ENCODE measurements around the gene PCP2. TPM values are rescaled to one million over a fixed set of nuclear protein-coding genes. Genes with fewer than 3 reads are reported as not detected.
A peak's percentile ranks its signal among the peaks of the same experiment; 100 is the strongest.

The PCP2 gene
- total RNA-seq, 2 donors from 2014 or later: not detected

DNA sequence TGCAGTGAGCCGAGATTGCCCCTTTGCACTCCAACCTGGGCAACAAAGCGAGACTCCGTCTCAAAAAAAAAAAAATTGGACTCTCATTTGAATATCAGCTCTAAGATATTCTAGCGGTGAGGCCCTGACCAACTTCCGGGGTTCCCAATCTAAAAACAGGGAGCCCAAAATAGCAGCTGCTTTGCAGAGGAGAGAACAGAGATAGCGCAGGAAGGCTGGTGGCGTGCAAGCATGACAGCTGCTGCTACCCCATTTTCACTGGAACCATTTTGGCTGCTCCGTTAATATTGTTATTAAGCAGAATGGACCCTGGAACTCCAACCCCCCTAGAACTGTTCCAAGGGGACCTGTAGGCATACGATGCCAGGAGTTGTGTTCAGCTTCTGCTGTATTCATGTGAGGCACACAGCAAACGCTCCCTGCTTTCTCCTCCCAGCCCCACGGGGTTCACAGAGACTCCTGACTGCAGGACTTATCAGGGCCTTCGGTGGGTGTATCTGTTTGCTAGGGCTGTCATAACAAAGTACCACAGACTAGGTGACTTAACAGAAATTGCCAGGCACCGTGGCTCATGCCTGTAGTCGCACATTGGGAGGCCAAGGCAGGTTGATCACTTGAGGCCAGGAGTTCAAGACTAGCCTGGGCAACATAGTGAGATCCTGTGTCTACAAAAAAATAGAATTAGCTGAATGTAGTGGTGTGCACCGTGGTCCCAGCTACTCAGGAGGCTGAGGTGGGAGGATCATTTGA is 14.9 kb upstream of the PCP2 start:
- WGBS, 2 donors: 73 to 77% methylated on average over 15 of the region's 15 CpGs

DNA sequence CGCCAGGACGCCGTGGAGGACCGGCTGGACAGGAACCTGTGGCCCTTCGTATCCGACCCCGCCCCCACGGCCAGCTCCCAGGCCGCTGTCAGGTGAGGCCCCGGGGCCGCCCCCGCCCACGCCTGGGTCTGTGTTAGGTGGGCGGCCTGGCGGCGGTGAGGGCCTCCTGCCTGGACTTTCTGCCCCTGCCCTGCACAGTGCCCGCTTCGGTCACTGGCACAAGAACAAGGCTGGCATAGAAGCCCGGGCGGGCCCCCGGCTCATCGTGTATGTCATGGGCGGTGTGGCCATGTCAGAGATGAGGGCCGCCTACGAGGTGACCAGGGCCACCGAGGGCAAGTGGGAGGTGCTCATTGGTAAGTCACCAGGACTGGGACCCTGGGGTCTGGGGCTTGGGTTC is 13.6 kb upstream of the PCP2 start:
- ATAC-seq (no peak), DNase-seq (no peak)
- TF ChIP-seq, protein P1, sequence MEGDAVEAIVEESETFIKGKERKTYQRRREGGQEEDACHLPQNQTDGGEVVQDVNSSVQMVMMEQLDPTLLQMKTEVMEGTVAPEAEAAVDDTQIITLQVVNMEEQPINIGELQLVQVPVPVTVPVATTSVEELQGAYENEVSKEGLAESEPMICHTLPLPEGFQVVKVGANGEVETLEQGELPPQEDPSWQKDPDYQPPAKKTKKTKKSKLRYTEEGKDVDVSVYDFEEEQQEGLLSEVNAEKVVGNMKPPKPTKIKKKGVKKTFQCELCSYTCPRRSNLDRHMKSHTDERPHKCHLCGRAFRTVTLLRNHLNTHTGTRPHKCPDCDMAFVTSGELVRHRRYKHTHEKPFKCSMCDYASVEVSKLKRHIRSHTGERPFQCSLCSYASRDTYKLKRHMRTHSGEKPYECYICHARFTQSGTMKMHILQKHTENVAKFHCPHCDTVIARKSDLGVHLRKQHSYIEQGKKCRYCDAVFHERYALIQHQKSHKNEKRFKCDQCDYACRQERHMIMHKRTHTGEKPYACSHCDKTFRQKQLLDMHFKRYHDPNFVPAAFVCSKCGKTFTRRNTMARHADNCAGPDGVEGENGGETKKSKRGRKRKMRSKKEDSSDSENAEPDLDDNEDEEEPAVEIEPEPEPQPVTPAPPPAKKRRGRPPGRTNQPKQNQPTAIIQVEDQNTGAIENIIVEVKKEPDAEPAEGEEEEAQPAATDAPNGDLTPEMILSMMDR (IDR thresholded peaks at IDR 0.05): no peak
- TF ChIP-seq POLR2A (IDR thresholded peaks at IDR 0.05): no peak
- Histone ChIP-seq H3K4me3 (no peak overlapping the region), H3K9me3 (no peaks in the 10 kb centered on the region), H3K4me1 (peaks cover 16% of the 10 kb centered on the region), H3K27me3 (no peaks in the 10 kb centered on the region), H3K36me3 (replicated peaks in 1 of 2; ENCODE audit: insufficient read depth in 1 of 2, low read depth in 2 of 2) (no peaks in the 10 kb centered on the region), H3K27ac (no peak overlapping the region)
- intact Hi-C loops (cut with DNase I): no loop called here
- WGBS, 2 donors: 90 to 93% methylated on average over 7 to 23 of the region's 26 CpGs

More for the DNA sequence above, 14.9 kb upstream of the PCP2 start:
- TF ChIP-seq, protein P1 (IDR thresholded peaks at IDR 0.05): no peak
- TF ChIP-seq POLR2A (IDR thresholded peaks at IDR 0.05): no peak
- H3K27me3 ChIP-seq: no peaks in the 10 kb centered on the region
- H3K4me3 ChIP-seq: no peak overlapping the region
- ATAC-seq (no peak), DNase-seq (no peak)
- H3K4me1 ChIP-seq: peaks cover 27% of the 10 kb centered on the region
- no peaks in the 10 kb centered on the region for H3K36me3 ChIP-seq (replicated peaks in 1 of 2; ENCODE audit: insufficient read depth in 1 of 2, low read depth in 2 of 2)
- H3K9me3 ChIP-seq: no peaks in the 10 kb centered on the region
- intact Hi-C loops (cut with DNase I): no loop called here
- H3K27ac ChIP-seq: peak overlapping the region in 3 of 4 donors; percentile 61 to 84 (median 69)

DNA sequence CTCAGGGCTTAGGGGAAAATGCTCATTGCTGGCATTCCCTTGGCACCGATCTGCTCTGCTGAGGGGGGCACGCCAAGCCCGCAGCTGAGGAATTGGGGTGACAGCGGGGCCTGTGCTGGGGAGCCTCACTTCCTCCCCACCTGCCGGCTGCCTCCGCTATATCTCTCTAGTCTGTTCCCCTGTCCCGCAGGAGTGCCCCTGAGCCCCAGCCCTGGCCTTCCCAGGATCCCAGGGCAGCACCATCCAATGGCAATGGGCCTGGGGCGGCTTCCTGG is 12.8 kb upstream of the PCP2 start:
- Histone ChIP-seq H3K4me1 (peaks cover 11% of the 10 kb centered on the region), H3K9me3 (no peaks in the 10 kb centered on the region), H3K36me3 (replicated peaks in 1 of 2; ENCODE audit: insufficient read depth in 1 of 2, low read depth in 2 of 2) (no peaks in the 10 kb centered on the region), H3K4me3 (no peak overlapping the region), H3K27ac (no peak overlapping the region), H3K27me3 (no peaks in the 10 kb centered on the region)
- no peak for TF ChIP-seq POLR2A (IDR thresholded peaks at IDR 0.05)
- TF ChIP-seq, protein P1 (IDR thresholded peaks at IDR 0.05): no peak
- WGBS, 2 donors: 80 to 82% methylated on average over 7 to 8 of the region's 8 CpGs
- ATAC-seq: no peak
- no peak for DNase-seq
- intact Hi-C loops (cut with DNase I): no loop called here

DNA sequence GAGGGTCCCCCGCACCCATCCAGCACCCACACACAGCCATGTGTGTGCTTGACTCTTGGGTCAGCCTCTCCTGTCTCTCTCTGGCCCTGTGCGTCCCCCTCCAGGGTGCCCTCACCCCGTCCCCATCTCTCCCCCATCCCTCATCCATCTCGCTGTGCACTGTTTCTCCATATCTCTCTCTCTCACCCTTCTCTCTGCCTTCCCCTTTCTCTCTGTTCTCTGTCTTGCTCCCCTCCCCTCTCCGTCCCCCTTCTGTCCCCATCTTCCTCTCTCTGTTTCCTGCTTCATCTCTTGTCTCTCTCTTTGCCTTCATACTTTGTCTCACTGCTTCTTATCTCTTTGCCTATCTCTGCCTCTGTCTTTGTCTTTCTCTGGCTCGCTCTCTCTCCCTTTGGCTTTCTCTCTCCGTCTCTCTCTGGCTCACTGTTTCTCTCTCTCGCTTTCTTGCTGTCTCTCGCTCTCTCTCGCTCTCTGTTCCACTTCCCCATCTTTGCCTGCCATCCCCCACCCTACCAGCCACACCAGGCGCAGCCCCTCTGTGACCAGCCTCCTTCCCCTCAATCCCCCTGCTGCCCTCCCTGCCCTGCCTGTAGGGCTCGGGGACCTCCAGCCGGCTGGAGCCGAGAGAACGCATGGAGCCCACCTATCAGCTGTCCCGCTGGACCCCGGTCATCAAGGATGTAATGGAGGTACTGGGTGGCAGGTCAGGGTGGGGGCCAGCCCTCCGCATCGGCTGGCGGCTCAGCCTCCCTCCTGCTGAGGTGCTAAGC is 12.3 kb upstream of the PCP2 start:
- ATAC-seq: no peak
- TF ChIP-seq, protein P1 (IDR thresholded peaks at IDR 0.05): no peak
- no peak for TF ChIP-seq POLR2A (IDR thresholded peaks at IDR 0.05)
- WGBS, 2 donors: 73 to 88% methylated on average over 19 to 20 of the region's 20 CpGs

More for the DNA sequence above, 12.3 kb upstream of the PCP2 start:
- intact Hi-C loops (cut with DNase I): no loop called here
- Histone ChIP-seq H3K4me1 (peaks cover 11% of the 10 kb centered on the region), H3K27me3 (no peaks in the 10 kb centered on the region), H3K27ac (no peak overlapping the region), H3K36me3 (replicated peaks in 1 of 2; ENCODE audit: insufficient read depth in 1 of 2, low read depth in 2 of 2) (no peaks in the 10 kb centered on the region), H3K4me3 (no peak overlapping the region), H3K9me3 (no peaks in the 10 kb centered on the region)
- no peak for DNase-seq

All from body of pancreas (tissue), 4 donors.